Measurements from ENCODE around the gene HTR3A.

- no peak for TF ChIP-seq CTCF (conservative IDR thresholded peaks at IDR 0.05; ENCODE audit: low read length)
- no peak for TF ChIP-seq EZH2phosphoT487 (IDR thresholded peaks at IDR 0.05; ENCODE audit: borderline replicate concordance)
Measured at GRCh38 chr11:113997473-113997872, 22.6 kb downstream of the HTR3A start.

Measured in Loucy (cell line).